Lung (tissue), 12 donors: Measurements from ENCODE around the gene TMEM114. TPM values are rescaled to one million over a fixed set of nuclear protein-coding genes. Genes with fewer than 3 reads are reported as not detected.

Source experiments
- ATAC-seq: fragments of 200-7000 bp; cut with Tn5 transposase; one replicate; pipeline ENCODE4 v1.9.1; 2020; ENCODE audit warnings: moderate number of reproducible peaks; ENCODE audit not compliant: insufficient read depth, low FRiP score
- DNase-seq, 3 donors: peaks; one replicate each; pipeline ENCODE4 v3.0.0-alpha.2; 2013 to 2017
- H3K27ac ChIP-seq, 2 donors: one replicate each; pipeline ENCODE4 v1.5.1; 2013; ENCODE audit warnings: mild to moderate bottlenecking in 2 of 2, moderate library complexity in 2 of 2, control low read depth in 1 of 2, inconsistent platforms in 1 of 2, low read depth in 1 of 2, low read length in 1 of 2
- H3K27me3 ChIP-seq, 3 donors: one replicate each; pipeline ENCODE4 v1.5.1; 2013; ENCODE audit warnings: low read length in 2 of 3; ENCODE audit not compliant: control insufficient read depth in 3 of 3, insufficient read depth in 3 of 3
- H3K36me3 ChIP-seq, 4 donors: one replicate each; pipeline ENCODE4 v1.5.1; 2013; ENCODE audit warnings: low read length in 4 of 4, mild to moderate bottlenecking in 1 of 4, moderate library complexity in 1 of 4; ENCODE audit not compliant: control insufficient read depth in 4 of 4, insufficient read depth in 4 of 4
- H3K4me1 ChIP-seq, 5 donors: one replicate each; pipeline ENCODE4 v1.5.1; 2013; ENCODE audit warnings: low read length in 5 of 5, mild to moderate bottlenecking in 2 of 5, moderate library complexity in 1 of 5; ENCODE audit not compliant: control insufficient read depth in 5 of 5, insufficient read depth in 5 of 5
- H3K4me3 ChIP-seq: one replicate; pipeline ENCODE4 v1.5.1; 2013; ENCODE audit warnings: mild to moderate bottlenecking, control low read depth, moderate library complexity
- H3K9ac ChIP-seq, 2 donors: one replicate each; pipeline ENCODE4 v1.5.1; 2013; ENCODE audit warnings: low read length in 2 of 2, control low read depth in 1 of 2; ENCODE audit not compliant: insufficient read depth in 1 of 2
- H3K9me3 ChIP-seq, 4 donors: one replicate each; pipeline ENCODE4 v1.5.1; 2013; ENCODE audit warnings: low read length in 3 of 4, mild to moderate bottlenecking in 1 of 4, moderate library complexity in 1 of 4; ENCODE audit not compliant: control insufficient read depth in 4 of 4, insufficient read depth in 3 of 4
- CTCF ChIP-seq: IDR thresholded peaks from 2 replicates; pipeline ENCODE4 v1.5.1; 2012; ENCODE audit warnings: mild to moderate bottlenecking; ENCODE audit errors: control extremely low read depth, extremely low read depth
- WGBS, 2 donors: extraction: QIAGEN DNeasy Blood & Tissue Kit; methylation state at CpG; one replicate each; pipeline ENCODE4 v1.1.7; 2013; 5-methylcytosine and 5-hydroxymethylcytosine counted together
- polyA plus RNA-seq, 2 donors: library from polyadenylated mRNA; stranded (reverse); fragments of 200-250 nt; gene quantifications; one replicate each; pipeline ENCODE4 v1.2.1, GENCODE V29; 2013
- total RNA-seq, 2 donors: library from RNA; depleted of rRNA in 1 of 2; stranded (reverse); fragments of >200 nt in 1 of 2; gene quantifications; one replicate each; pipeline ENCODE4 v1.2.1, GENCODE V29; 2014 to 2021
- donor health status: control.
- donor health status: control.
- donor health status: Bipolar disorder and iron deficiency.
- donor health status: healthy.
- donor health status: DM: yes; HTN: yes; CAD: no.

TMEM114 gene
- total and polyA plus RNA-seq, 4 donors = not detected

- TF ChIP-seq CTCF = no peak
- Histone ChIP-seq H3K9me3 (no peaks in the 10 kb centered on the region), H3K27me3 (no peaks in the 10 kb centered on the region), H3K4me3 (no peak overlapping the region), H3K36me3 (peaks cover 22 to 54% (median 45%) of the 10 kb centered on the region in 4 donors), H3K9ac (no peak overlapping the region), H3K4me1 (peaks cover 2 to 14% (median 5%) of the 10 kb centered on the region in 5 donors), H3K27ac (no peak overlapping the region)
- ATAC-seq = no peak
- no peak for DNase-seq
- WGBS, 2 donors = 90 to 91% methylated on average over 8 of the region's 8 CpGs
Observed at GRCh38 chr16:8626946-8627345, 36.6 kb upstream of the TMEM114 start.

GRCh38 chr16:8625491-8626087 is 35.3 kb upstream of the TMEM114 start:
- Histone ChIP-seq H3K36me3 (peaks cover 22 to 44% (median 42%) of the 10 kb centered on the region in 4 donors), H3K4me3 (no peak overlapping the region), H3K9me3 (no peaks in the 10 kb centered on the region), H3K9ac (no peak overlapping the region), H3K27ac (no peak overlapping the region), H3K4me1 (peaks cover 2 to 14% (median 5%) of the 10 kb centered on the region in 5 donors), H3K27me3 (no peaks in the 10 kb centered on the region)
- 97% methylated on average over 10 of the region's 10 CpGs for WGBS, 2 donors
- TF ChIP-seq CTCF = no peak
- DNase-seq (no peak), ATAC-seq (no peak)

- no peak for TF ChIP-seq CTCF
Observed at GRCh38 chr16:8623634-8624033, 33.3 kb upstream of the TMEM114 start.

GRCh38 chr16:8622315-8622656 is 32.0 kb upstream of the TMEM114 start:
- Histone ChIP-seq H3K36me3 (peaks cover 12 to 16% (median 13%) of the 10 kb centered on the region in 4 donors), H3K27ac (peak overlapping the region; percentile 92 to 94), H3K9me3 (no peaks in the 10 kb centered on the region), H3K27me3 (peaks cover 0 to 9% (median 0%) of the 10 kb centered on the region in 3 donors), H3K9ac (peak overlapping the region; percentile 99), H3K4me1 (peaks cover 2 to 14% (median 5%) of the 10 kb centered on the region in 5 donors), H3K4me3 (peak overlapping the region; percentile 94)
- DNase-seq = no peak
- no peak for ATAC-seq
- 4 to 9% methylated on average over 4 of the region's 4 CpGs for WGBS, 2 donors
- no peak for TF ChIP-seq CTCF

More at GRCh38 chr16:8623634-8624033, 33.3 kb upstream of the TMEM114 start:
- Histone ChIP-seq H3K27ac (no peak overlapping the region), H3K9me3 (no peaks in the 10 kb centered on the region), H3K9ac (no peak overlapping the region), H3K27me3 (peaks cover 0 to 4% (median 0%) of the 10 kb centered on the region in 3 donors), H3K36me3 (peaks cover 16 to 28% (median 24%) of the 10 kb centered on the region in 4 donors), H3K4me1 (peaks cover 2 to 14% (median 5%) of the 10 kb centered on the region in 5 donors), H3K4me3 (no peak overlapping the region)
- ATAC-seq (no peak), DNase-seq (no peak)
